SK-N-MC (cell line): ENCODE measurements around the gene ZMYM1.

Experiments
- EZH2 ChIP-seq: fragments of 200-600 bp; sonication (generic); IDR thresholded peaks from one replicate; pipeline ENCODE4 v1.6.1; 2017; ENCODE audit warnings: antibody characterized with exemption
- FOXP2 ChIP-seq: optimal IDR thresholded peaks from 2 replicates; pipeline ENCODE3; 2011; ENCODE audit warnings: mild to moderate bottlenecking, moderate library complexity; ENCODE audit not compliant: insufficient read depth; ENCODE audit errors: extremely low read length, control extremely low read depth
- POLR2AphosphoS5 ChIP-seq: IDR thresholded peaks from 2 replicates; pipeline ENCODE4 v1.6.1; 2012; ENCODE audit warnings: mild to moderate bottlenecking, low read depth, low read length, borderline replicate concordance

GRCh38 chr1:35111106-35111505, 31.9 kb downstream of the ZMYM1 start:
- TF ChIP-seq EZH2 (no peak), POLR2AphosphoS5 (no peak), FOXP2 (no peak)
